IPS-NIHi7 (cell line): Measurements from ENCODE around the gene HHAT.

ENCODE experiments used
- DNase-seq: peaks from one replicate; pipeline ENCODE4 v3.0.0; 2012; ENCODE audit warnings: mixed read lengths; ENCODE audit errors: extremely low spot score

Gene HHAT

GRCh38 chr1:210328746-210329503 lies at the start of gene HHAT:
TSS of gene HHAT (plus strand) at chr1:210328902. CDS start at chr1:210348976, 20,074 bp downstream.
- DNase-seq = peak; percentile 85

- DNase-seq = no peak
These were observed 48.5 kb upstream of the HHAT start for GRCh38 chr1:210280221-210280620.

GRCh38 chr1:210288116-210288515 lies 40.6 kb upstream of the HHAT start:
- DNase-seq = no peak

- no peak for DNase-seq
These were observed 39.5 kb upstream of the HHAT start for GRCh38 chr1:210289248-210289647.

GRCh38 chr1:210291081-210291764 lies 37.5 kb upstream of the HHAT start:
- DNase-seq = no peak

- DNase-seq = no peak
These were observed 36.9 kb upstream of the HHAT start for GRCh38 chr1:210291786-210292230.

GRCh38 chr1:210292231-210292871 lies 36.4 kb upstream of the HHAT start:
- peak; percentile 91 for DNase-seq

- no peak for DNase-seq
These were observed 35.5 kb upstream of the HHAT start for GRCh38 chr1:210293171-210293607.

- DNase-seq = peak; percentile 62
These were observed 33.5 kb upstream of the HHAT start for GRCh38 chr1:210294999-210295745.

GRCh38 chr1:210296682-210297081 lies 32.0 kb upstream of the HHAT start:
- no peak for DNase-seq

- DNase-seq = no peak
These were observed 30.4 kb upstream of the HHAT start for GRCh38 chr1:210298296-210298695.

- DNase-seq = no peak
These were observed 29.8 kb upstream of the HHAT start for GRCh38 chr1:210298936-210299335.

GRCh38 chr1:210299501-210299900 lies 29.2 kb upstream of the HHAT start:
- no peak for DNase-seq

- no peak for DNase-seq
These were observed 27.6 kb upstream of the HHAT start for GRCh38 chr1:210300923-210301614.

GRCh38 chr1:210301615-210302000 lies 27.1 kb upstream of the HHAT start:
- no peak for DNase-seq

- no peak for DNase-seq
These were observed 26.2 kb upstream of the HHAT start for GRCh38 chr1:210302501-210302900.

- DNase-seq = no peak
These were observed 25.3 kb upstream of the HHAT start for GRCh38 chr1:210303391-210303790.

- DNase-seq = no peak
These were observed 18.0 kb upstream of the HHAT start for GRCh38 chr1:210310562-210311153.

- DNase-seq = no peak
These were observed 16.8 kb upstream of the HHAT start for GRCh38 chr1:210311726-210312493.

GRCh38 chr1:210313046-210313595 lies 15.6 kb upstream of the HHAT start:
- no peak for DNase-seq
